GM19467 (cell line): Measurements from ENCODE around the gene KLHL35.
A peak's percentile ranks its signal among the peaks of the same experiment; 100 is the strongest.
"Not testable (repeated sequence)": the region's sequence is repeated elsewhere in the genome, so short reads cannot be mapped to it uniquely, and the experiment has no call there.

ENCODE experiments used
- ATAC-seq: cut with Tn5 transposase; IDR thresholded peaks from one replicate; pipeline ENCODE4 v1.9.1; 2021; ENCODE audit warnings: mild to moderate bottlenecking, moderate library complexity; ENCODE audit not compliant: unreplicated experiment

Gene KLHL35

DNA sequence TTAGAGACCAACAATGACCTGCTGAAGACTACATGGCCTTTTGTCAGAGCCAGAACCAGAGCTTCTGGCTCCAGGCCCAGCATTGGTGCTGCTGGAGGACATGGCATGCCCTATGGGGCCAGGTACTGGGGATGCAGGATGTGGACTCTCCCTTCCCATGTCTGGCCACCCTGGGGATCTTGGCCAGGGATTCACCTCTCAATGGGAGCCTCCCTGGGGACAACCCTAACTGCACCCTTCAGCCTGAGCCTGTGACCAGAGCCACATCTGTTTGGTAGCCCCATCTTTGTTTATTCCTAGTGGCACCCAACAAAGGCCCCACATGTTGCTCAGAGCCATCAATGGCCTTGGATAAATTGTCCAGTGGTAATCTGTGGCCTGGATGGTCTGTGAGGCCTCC, 5.8 kb downstream of the KLHL35 start:
- no peak for ATAC-seq

DNA sequence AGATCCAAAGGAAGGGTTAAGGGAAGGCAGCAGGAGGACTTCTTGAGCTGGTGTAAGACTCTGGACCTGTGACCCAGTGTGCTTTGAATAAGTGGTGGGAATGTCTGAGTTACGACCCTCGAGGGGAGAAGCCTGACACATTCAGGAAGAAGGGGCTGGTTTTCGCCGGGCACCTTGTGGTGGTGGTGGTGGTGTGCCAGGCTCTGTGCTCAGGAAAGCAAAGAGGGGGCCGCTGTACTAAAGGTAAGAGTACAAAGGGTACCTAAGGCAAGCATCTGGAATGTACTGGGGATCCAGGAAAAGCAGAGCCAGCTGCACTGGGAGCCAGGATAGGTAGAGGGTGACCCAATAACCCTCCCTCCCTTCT, 6.3 kb downstream of the KLHL35 start:
- ATAC-seq = no peak

DNA sequence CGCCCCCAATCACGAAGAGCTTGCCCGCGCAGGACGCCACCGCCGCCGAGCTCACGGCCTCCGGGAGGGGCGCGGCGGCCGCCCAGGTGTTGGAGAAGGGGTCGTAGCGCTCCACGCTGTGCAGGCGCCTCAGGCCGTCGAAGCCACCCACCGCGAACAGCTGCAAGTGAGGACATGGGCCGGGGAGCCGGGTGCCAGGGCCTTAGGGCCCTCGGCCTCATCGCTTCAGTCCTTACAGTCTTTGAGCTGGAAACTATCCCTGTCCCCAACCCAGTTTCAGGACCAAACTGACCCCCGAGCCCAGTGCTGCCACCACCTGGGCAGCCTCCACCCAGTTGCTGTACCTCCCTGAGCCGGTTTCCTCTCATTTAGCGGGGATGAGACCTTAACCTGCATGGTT, 7.6 kb downstream of the KLHL35 start:
- ATAC-seq = no peak

DNA sequence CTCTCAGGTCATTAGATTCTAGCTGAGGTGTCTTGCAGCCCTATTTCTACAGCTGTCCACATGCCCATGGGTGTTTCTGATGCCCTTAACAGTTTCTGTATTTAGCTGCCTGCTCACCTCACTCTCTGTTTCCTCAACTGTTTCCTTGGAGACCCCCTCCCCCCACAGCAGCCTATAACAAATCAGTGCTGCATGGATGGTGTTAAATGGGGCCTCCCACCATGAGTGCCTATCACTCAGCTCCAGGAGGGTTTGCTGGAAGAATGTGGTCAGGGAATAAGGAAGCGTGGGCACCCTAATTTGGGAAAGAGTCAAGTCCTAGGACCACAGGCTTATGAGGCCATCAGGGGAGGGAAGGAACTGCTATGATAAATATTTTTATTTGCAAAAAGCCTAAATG, 8.6 kb downstream of the KLHL35 start:
- no peak for ATAC-seq

DNA sequence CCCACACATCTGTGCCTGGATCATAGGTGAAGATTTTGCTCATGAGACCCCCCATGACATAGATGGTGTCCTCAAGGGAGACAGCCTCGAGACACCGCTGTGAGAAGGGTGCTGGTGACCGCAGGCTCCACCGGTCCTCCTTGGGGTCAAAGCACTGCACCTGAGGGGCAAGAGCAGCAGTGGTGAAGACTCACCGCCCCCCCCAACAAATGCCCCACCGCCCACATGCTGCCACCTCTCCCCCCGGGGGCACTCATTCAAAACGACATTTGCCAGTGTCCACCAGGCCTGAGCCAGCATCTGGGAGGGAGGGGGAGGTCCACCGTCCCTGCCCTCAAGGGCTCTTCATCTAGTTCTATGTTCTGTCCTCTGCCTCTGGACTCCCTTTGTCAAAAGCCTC, 9.3 kb downstream of the KLHL35 start:
- no peak for ATAC-seq

DNA sequence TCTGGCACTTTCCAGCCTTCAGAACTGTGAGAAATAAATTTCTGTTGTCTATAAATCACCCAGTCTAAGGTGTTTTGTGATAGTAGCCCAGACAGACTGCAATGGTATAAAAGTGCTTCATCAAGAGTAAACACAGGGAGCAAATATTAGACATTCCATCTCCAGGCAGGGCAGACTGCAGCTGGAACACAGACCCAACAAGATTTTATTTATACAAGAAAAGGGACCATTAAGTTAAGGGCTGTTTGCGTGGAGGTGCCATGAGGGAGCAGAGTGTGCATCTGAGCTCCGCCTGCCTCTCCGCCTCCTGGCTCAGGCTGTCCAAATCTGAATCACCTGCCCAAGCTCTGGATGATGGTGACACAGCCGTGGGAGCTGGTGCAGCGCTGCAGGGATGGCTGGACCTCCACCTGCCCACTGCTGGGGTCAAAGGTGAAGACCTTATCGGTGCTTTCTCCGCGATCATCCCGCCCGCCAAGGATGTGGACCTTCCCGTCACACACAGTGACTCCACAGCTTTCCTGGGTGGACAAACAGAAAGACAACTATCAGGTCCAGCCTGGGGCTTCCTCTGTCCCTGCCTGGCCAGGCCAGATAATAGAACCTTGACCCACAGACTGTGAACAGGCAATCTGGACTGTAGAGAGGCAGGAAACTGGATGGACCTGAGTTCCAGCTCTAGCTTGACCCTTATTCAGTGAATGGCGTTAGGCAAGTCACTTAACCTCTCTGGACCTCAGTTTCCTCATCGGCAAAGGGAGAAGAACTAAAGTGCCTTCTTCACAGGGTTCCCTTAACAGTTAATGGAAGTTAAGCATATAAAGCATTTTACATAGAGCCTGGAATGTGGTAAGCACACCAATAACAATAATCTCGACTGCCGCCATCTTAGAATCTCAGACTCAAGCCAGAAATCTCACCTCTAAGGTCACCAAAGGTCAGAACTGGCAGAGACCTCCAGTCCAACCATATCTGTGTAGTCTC, 10.5 kb downstream of the KLHL35 start:
- no peak for ATAC-seq

DNA sequence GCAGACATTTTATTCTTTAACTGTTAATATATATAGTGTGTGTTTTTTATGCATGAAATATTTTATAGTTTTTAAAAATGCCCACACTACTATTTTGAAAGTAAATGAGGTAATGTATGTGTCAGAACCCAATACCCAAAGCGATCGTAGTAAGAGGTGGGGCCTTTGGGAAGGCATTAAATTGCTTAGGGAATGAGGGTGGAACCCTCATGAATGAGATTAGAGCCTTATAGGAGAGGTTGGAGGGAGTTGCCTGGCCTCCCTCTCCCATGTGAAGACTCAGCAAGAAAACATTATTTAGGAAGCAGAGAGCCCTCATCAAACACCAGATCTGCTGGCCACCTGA, 11.1 kb downstream of the KLHL35 start:
- no peak for ATAC-seq

DNA sequence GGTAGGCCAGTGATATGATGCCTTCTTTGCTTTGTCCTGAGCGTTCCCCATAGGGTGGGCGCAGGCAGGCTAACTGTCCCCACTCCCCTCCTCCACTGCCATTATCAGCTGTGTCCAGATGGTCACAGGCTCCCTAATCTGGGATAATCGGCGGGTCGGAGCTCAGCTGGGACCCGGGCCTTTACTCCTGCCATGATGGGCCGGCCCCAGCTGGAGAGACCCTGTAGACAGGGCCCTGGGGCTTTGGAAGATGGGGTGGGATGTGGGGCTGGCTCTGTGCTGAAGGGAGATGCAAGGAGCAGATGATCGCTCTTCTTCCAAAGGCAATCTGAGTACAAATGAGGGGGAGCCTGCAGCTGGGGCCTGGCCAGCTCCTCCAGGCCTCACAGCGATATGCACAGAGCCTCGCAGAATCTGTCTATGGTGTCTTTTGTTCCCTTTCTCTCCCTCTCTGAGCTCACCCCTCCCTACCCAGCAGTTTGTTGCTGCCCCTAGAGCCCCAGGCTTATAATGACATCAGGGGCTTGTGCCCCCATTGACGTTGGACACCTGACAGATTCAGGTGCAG, 11.9 kb downstream of the KLHL35 start:
- ATAC-seq = no peak

DNA sequence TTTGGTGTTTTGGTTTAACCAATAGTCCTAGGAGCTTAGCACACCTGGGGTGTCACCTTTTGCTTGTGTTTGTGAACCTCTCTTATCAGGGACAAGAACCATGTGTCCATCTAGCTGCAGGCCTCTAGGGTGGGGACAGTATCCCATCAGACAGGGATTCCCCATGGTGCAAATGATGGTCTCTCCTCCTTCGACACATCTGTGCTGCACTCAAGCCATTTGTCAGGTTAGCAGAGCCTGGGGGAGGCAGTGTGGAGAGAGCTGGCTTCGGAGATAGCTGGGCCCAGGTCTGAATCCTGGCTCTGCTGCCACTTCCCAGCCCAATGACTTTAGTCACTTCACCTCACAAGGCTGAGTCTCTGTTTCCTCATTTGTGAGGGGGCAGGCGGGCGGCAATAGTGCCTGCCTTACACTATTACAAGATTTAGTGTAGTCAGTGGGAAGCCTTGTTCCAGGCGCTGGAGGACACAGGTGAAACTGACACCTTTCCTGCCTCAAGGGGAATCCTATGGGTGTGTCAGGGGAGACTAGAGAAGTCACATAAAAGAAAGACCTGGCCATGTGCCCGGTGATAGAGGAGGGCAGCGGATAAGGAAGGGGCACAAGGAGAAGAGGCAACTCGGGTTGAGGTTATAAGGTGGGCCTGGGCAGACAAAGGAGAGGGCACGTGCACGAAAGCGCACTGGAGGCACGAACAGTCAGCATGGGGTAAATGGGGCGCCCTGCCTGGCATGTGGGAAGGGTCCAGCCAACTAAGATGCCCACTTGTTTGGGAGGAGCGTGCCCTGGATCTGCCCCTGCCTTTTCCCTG, 12.6 kb downstream of the KLHL35 start:
- ATAC-seq = no peak

DNA sequence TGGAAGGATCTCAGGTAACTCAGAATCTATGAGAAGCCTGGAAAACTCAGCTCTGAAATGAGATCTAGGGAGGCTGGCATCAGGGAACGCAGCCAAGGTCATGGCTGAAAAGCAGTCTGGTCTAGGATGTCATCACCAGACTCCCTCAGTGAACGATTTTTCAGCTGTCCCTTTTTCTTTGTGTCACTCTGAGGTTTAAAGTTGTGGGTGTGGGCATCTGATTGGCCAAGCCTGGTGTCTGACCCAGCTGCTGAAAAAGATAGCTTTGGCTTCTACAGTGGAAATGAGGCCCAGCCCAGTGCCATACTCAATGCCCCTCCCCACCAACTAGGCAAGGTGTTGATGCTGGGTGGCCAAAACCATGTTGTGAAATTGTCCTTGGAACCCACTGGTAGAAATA, 19.1 kb downstream of the KLHL35 start:
- no peak for ATAC-seq

DNA sequence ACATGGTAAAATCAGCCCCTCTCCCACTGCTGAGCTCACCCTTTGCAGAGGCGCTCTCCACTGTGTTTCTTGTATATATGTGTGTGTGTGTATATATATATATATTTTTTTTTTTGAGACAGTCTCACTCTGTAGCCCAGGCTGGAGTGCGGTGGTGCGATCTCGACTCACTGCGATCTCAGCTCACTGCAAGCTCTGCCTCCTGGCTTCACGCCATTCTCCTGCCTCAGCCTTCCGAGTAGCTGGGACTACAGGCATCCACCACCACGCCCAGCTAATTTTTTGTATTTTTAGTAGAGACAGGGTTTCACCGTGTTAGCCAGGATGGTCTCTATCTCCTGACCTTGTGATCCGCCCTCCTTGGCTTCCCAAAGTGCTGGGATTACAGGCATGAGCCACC, 19.9 kb downstream of the KLHL35 start:
- ATAC-seq = not testable (repeated sequence)

DNA sequence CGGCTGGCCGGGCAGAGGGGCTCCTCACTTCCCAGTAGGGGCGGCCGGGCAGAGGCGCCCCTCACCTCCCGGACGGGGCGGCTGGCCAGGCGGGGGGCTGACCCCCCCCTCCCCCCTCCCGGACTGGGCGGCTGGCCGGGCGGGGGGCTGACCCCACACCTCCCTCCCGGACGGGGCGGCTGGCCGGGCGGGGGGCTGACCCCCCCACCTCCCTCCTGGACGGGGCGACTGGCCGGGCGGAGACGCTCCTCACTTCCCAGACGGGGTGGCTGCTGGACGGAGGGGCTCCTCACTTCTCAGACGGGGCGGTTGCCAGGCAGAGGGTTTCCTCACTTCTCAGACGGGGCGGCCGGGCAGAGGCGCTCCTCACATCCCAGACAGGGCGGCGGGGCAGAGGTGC, 23.0 kb downstream of the KLHL35 start:
- not testable (repeated sequence) for ATAC-seq

DNA sequence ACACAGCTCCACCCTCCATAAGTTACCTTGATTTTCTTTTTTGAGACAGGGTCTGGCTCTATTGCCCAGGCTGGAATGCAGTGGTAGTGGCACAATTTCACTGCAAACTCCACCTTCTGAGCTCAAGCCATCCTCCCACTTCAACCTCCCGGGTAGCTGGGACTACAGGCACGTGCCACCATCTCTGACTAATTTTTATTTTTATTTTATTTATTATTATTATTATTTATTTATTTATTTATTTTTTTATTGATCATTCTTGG, 24.1 kb downstream of the KLHL35 start:
- no peak for ATAC-seq

DNA sequence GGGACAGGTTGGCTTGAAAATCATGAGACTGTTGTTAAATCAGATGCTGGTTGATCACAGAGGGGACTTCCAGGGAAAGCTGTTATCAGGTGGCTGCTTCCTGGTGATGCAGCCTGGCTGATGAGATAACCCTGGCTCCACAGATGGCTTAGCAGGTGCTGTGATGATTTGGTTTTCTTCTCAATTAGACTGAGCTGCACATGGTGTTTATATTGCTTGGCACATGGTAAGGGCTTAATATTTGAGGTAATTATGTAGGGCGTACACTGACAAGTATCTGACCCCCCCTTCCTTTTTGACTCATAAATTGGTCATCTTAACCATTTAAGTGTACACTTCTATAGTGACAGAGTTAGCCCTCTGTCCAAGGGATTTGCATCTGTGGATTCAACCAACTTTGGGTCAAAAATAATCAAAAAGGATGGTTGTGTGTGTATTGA, 26.6 kb downstream of the KLHL35 start:
- no peak for ATAC-seq

DNA sequence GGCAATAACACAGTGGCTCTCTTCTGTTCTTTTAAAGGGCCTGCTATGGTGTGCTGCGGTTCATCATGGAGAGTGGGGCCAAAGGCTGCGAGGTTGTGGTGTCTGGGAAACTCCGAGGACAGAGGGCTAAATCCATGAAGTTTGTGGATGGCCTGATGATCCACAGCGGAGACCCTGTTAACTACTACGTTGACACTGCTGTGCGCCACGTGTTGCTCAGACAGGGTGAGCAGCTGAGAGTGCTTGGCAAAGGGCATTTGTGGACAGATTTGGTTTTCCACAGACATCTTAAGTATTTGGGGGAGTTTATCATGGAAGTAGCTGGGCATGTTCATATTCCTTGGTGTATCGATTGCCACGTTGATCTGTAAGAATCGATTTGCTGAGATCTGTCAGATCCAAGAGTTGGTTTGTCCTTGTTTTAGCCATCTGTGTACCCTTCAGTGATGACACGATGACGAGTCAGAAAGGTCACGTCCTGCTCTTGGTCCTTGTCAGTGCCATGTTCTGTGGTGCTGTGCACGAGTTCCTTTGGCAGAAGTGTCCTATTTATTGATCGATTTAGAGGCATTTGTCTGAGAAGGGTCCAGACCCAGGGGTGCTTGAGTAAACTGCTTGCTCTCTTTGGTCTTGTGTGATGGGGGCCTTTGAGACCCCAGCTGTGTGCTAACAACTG, 28.9 kb downstream of the KLHL35 start:
- no peak for ATAC-seq

DNA sequence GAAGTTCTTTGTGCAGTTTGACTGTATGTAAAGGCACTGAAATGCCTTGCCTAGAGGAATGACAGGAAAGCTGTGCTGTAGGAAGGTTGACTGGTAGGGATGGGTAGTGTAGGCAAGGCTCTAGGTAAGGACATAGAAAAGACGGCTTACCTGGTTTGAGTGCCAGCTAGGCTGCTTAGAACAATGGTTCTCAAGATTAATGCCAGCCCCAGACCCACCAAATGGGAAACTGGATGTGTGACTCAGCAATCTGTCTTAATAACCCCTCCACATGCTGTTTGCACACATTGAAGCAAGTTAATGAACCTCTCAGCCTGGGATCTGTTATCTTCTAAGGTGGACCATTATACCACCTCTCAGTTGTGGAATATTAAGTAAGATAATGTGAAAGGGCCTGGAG, 30.0 kb downstream of the KLHL35 start:
- no peak for ATAC-seq

DNA sequence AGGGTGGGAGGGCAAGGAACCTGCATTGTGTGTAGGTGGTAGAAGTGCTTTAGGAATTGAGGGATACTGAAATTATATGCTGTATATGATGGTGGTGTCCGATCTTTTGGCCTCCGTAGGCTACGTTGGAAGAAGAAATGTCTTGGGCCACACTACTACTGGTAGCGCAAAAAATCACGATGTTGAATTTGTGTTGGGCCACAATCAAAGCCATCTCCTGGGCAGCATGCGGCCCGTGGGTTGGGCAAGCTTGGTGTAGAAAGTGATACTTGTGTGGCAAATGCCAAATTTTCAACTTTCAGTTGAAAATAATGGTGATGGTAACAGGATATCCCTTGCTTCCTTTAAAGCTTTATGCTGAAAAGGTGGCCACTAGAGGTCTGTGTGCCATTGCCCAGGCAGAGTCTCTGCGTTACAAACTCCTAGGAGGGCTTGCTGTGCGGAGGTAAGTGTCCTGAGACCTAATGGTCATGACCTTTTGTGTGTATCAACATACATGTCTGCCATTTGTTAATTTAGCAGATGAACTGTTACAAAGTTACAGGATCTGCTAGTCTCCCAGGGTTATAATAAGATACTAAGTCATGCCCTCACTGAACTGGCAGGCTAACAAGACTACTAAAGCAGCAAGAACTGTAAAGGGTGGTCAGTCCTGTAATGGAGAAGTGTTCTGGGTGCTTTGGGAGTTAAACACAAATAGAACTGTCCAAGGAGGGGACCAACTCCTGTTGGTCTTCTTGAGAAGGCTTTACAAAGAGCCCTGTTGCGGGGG, 30.8 kb downstream of the KLHL35 start:
- ATAC-seq = no peak

DNA sequence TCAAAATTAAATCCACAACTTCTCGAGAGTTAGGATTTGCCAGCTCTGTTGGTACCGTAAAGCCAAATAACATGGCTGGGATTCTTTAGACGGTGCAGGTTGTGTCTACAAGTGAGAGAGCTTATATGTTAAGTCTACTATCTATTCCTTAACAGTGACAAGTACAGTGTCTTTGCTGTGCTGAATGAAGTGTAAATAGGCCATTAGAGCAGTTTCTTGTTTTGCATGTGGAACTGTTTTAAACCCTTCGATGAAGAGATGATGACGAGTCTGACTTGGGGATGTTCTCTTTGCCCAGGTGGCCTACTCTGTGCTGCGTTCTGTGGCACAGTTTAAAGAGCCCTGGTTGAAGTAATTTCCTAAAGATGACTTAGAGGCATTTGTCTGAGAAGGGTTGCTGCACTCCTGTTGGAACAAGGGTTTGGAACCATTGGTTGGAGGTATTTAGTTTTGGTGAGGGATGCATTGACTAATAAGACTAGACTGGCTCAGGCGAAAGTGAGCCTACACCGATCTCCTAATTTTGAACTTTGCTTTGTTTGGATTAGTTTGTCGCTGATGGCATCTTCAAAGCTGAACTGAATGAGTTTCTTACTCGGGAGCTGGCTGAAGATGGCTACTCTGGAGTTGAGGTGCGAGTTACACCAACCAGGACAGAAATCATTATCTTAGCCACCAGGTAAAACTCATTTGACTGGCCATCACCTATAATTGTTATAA, 32.7 kb downstream of the KLHL35 start:
- ATAC-seq = no peak

DNA sequence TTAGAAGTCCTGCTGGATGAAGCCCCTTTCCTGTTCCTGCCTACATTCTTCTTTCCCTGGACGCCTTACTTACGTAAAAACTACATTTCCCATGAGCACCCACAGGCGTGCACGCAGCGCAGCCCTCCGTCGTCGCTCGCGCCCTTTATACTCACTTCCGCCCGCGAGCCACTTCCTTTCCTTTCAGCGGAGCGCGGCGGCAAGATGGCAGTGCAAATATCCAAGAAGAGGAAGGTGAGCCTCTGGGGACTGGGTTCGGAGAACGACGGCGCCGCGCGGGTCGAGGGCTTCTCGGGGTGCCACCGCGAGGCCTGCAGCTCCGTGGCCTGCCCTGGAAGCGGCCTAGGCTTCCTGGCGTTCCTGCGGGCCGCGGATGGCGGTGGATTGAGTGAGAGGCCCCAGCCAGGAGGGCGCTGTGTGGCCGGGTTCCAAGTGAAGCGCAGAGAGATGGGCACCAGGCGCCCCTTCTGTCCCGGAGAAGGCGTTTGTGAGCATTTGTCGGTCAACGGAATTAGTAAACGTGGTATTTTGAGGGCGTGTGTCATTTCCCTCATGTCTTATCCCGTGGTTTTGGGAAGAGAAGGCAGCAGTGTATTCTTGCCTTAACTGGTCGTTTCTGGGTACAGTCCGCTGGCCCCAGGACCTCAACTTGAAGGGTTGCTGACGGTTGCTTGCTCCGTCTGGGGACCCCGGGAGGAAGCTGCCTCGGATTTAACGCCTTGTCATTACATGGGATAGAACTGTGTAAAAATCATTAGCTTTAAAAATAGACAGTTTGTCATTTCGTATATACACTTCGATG, 33.5 kb downstream of the KLHL35 start, which contains the start of gene RPS3:
Gene RPS3, plus strand, starts transcription at position 175 of the 802 bp plus-strand sequence. Its CDS starts 30 bp downstream, at position 205.
- ATAC-seq = peak; percentile 91
